ENCODE results near the gene CHST12. TPM values are rescaled to one million over a fixed set of nuclear protein-coding genes. Genes with fewer than 3 reads are reported as not detected.

The CHST12 gene
- total and polyA plus RNA-seq, 2 experiments from 2014 or later: 7.2 to 21.5 TPM

DNA sequence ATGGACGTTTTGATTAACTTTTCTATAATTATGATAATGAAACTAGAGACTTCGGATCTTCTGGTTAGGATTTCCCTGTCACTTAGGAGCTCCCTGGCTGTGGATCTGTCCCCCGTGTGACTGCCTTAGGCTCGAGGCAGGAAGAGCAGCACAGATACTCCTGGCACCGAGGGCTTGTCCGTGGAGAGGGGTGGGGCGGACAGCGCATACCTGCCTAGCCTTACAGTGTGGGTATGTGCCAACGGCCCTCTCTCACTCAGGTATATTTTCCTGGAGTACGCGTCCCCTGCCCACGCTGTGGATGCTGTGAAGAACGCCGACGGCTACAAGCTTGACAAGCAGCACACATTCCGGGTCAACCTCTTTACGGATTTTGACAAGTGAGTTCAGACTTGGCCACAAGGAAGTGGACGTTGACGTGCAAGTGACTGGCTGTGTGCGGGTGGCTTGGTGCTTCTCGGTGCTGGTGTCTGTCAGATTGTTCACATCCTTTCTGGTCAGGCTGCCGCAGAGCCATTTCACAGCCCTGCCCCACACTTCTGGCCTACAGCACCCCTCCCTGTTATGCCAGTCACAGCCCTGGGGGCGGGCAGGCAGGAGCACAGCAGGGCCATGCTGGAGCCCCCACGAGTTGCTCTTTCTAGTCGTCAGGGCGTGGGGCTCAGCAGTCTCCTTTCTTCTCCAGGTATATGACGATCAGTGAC lies 40.9 kb upstream of the CHST12 start:
- Histone ChIP-seq H3K27ac (no peak overlapping the region), H2AFZ (no peak overlapping the region), H3K27me3 (no peaks in the 10 kb centered on the region), H3K9me3 (ENCODE audit: low read depth) (no peaks in the 10 kb centered on the region), H4K20me1 (ENCODE audit: insufficient read depth, poor library complexity, severe bottlenecking) (peaks cover 43% of the 10 kb centered on the region), H3K4me3 (no peak overlapping the region), H3K79me2 (peaks cover 62% of the 10 kb centered on the region), H3K4me2 (no peak overlapping the region), H3K36me3 (replicated peaks; ENCODE audit: insufficient read depth, low read depth) (no peaks in the 10 kb centered on the region), H3K9me2 (replicated peaks; ENCODE audit: insufficient read depth) (no peaks in the 10 kb centered on the region), H3K4me1 (ENCODE audit: insufficient read depth) (no peaks in the 10 kb centered on the region)
- TF ChIP-seq EZH2 (IDR thresholded peaks at IDR 0.05; ENCODE audit: borderline replicate concordance) (no peak), EZH2phosphoT487 (IDR thresholded peaks at IDR 0.05; ENCODE audit: low read depth, severe bottlenecking, unreplicated experiment) (no peak)
- TF ChIP-seq, protein P1, sequence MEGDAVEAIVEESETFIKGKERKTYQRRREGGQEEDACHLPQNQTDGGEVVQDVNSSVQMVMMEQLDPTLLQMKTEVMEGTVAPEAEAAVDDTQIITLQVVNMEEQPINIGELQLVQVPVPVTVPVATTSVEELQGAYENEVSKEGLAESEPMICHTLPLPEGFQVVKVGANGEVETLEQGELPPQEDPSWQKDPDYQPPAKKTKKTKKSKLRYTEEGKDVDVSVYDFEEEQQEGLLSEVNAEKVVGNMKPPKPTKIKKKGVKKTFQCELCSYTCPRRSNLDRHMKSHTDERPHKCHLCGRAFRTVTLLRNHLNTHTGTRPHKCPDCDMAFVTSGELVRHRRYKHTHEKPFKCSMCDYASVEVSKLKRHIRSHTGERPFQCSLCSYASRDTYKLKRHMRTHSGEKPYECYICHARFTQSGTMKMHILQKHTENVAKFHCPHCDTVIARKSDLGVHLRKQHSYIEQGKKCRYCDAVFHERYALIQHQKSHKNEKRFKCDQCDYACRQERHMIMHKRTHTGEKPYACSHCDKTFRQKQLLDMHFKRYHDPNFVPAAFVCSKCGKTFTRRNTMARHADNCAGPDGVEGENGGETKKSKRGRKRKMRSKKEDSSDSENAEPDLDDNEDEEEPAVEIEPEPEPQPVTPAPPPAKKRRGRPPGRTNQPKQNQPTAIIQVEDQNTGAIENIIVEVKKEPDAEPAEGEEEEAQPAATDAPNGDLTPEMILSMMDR (IDR thresholded peaks at IDR 0.05; ENCODE audit: poor library complexity): no peak
- 95% methylated on average over 27 of the region's 27 CpGs for WGBS (ENCODE audit: low lambda C conversion rate, missing lambda C conversion rate)
- DNase-seq (ENCODE audit: low spot score): no peak

DNA sequence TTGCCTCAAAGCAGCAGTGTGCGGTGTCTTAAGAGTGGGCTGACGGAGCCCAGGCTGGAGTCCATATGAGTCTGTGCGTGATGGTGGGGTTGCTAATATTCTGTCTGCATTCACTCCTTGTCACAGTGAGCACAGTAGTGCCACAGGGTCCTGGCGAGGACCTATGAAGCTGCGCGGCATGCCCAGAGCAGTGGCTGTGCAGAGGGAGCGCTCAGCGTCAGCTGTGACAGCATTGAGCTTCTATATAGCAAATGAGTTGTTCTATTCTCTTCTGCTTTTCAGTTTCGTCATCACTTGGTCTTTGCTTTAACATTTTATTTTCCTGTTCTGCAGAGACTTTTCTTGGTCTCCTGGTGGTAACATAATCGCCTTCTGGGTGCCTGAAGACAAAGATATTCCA lies 34.3 kb upstream of the CHST12 start:
- Histone ChIP-seq H3K9me3 (ENCODE audit: low read depth) (no peaks in the 10 kb centered on the region), H3K27ac (no peak overlapping the region), H4K20me1 (ENCODE audit: insufficient read depth, poor library complexity, severe bottlenecking) (no peaks in the 10 kb centered on the region), H2AFZ (no peak overlapping the region), H3K4me3 (no peak overlapping the region), H3K4me1 (ENCODE audit: insufficient read depth) (no peaks in the 10 kb centered on the region), H3K27me3 (no peaks in the 10 kb centered on the region), H3K9me2 (replicated peaks; ENCODE audit: insufficient read depth) (no peaks in the 10 kb centered on the region), H3K36me3 (replicated peaks; ENCODE audit: insufficient read depth, low read depth) (no peaks in the 10 kb centered on the region), H3K79me2 (peaks cover 18% of the 10 kb centered on the region), H3K4me2 (no peak overlapping the region)
- TF ChIP-seq, protein P1 (IDR thresholded peaks at IDR 0.05; ENCODE audit: poor library complexity): no peak
- no peak for TF ChIP-seq EZH2phosphoT487 (IDR thresholded peaks at IDR 0.05; ENCODE audit: low read depth, severe bottlenecking, unreplicated experiment)
- no peak for TF ChIP-seq EZH2 (IDR thresholded peaks at IDR 0.05; ENCODE audit: borderline replicate concordance)
- DNase-seq (ENCODE audit: low spot score): no peak
- WGBS (ENCODE audit: low lambda C conversion rate, missing lambda C conversion rate): 98% methylated on average over 10 of the region's 10 CpGs

DNA sequence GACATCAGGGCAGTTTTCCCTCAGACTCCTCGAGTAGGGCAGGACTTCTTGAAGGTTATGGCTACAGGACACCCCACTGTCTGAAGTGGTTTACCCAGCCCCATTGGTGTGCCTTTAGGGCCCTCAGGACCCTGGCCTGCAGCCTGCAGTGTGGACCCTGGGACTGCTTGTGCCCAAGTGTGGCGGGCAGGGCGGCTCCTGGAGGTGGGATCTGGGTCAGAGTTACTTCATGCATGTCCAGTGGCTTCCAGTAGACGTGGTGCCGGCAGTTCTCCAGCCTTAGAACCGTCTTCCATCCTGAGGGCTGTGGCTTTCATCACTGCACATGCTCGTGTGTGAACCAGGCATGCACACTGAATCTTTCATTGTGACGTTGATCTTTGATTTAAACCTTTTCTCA lies 32.1 kb upstream of the CHST12 start:
- no peak overlapping the region for H3K27ac ChIP-seq
- no peaks in the 10 kb centered on the region for H3K4me1 ChIP-seq (ENCODE audit: insufficient read depth)
- H3K79me2 ChIP-seq: peaks cover 20% of the 10 kb centered on the region
- no peaks in the 10 kb centered on the region for H4K20me1 ChIP-seq (ENCODE audit: insufficient read depth, poor library complexity, severe bottlenecking)
- no peaks in the 10 kb centered on the region for H3K9me2 ChIP-seq (replicated peaks; ENCODE audit: insufficient read depth)
- no peak overlapping the region for H3K4me2 ChIP-seq
- TF ChIP-seq, protein P1 (IDR thresholded peaks at IDR 0.05; ENCODE audit: poor library complexity): no peak
- TF ChIP-seq EZH2 (IDR thresholded peaks at IDR 0.05; ENCODE audit: borderline replicate concordance) (no peak), EZH2phosphoT487 (IDR thresholded peaks at IDR 0.05; ENCODE audit: low read depth, severe bottlenecking, unreplicated experiment) (no peak)
- WGBS (ENCODE audit: low lambda C conversion rate, missing lambda C conversion rate): 94% methylated on average over 8 of the region's 8 CpGs
- H3K27me3 ChIP-seq: no peaks in the 10 kb centered on the region
- H3K9me3 ChIP-seq (ENCODE audit: low read depth): no peaks in the 10 kb centered on the region
- H2AFZ ChIP-seq: no peak overlapping the region
- no peak for DNase-seq (ENCODE audit: low spot score)
- H3K4me3 ChIP-seq: no peak overlapping the region
- H3K36me3 ChIP-seq (replicated peaks; ENCODE audit: insufficient read depth, low read depth): no peaks in the 10 kb centered on the region

Measured in hepatocyte (in vitro differentiated cells).